RWPE1 (cell line): ENCODE measurements around the gene LPO.

Experiments
- CTCF ChIA-PET: fragments of 350-600 bp; sonication (Branson Sonifier 250); formaldehyde crosslinking; extraction: SDS; loops from one replicate; lab custom pipeline; 2021; lab: Yijun Ruan, JAX
- POLR2A ChIA-PET: fragments of 400-600 bp; formaldehyde crosslinking; extraction: SDS; loops from one replicate; lab custom pipeline; 2020; ENCODE audit warnings: antibody characterized with exemption; ENCODE audit not compliant: low non-redundant PET; lab: Yijun Ruan, JAX
- DNase-seq: peaks from one replicate; pipeline ENCODE4 v3.0.0; 2012; ENCODE audit warnings: low spot score
- H3K27ac ChIP-seq: fragments of 450-650 bp; 2 replicates; pipeline ENCODE4 v1.5.1; 2017
- CTCF ChIP-seq: fragments of 450-650 bp; conservative IDR thresholded peaks from 2 replicates; pipeline ENCODE4 v1.5.1; 2017; ENCODE audit warnings: low read depth, mild to moderate bottlenecking

LPO gene

GRCh38 chr17:58253082-58253481 is 14.7 kb downstream of the LPO start:
- POLR2A ChIA-PET, result no interaction called here
- DNase-seq, result no peak
- CTCF ChIA-PET, result no interaction called here
- TF ChIP-seq CTCF, result no peak
- no peak overlapping the region for H3K27ac ChIP-seq

- no peak overlapping the region for H3K27ac ChIP-seq
- no peak for TF ChIP-seq CTCF
- ChIA-PET POLR2A (no interaction called here), CTCF (interaction anchor here (0.6 to 1.4 kb wide), 2 partner anchors 16 to 26 kb away, joined by 3 read pairs; partner anchors contain the start of gene MPO)
- no peak for DNase-seq
Measured at GRCh38 chr17:58254803-58255202, 16.4 kb downstream of the LPO start.

GRCh38 chr17:58262149-58262548 is 23.8 kb downstream of the LPO start:
- DNase-seq, result no peak
- no peak overlapping the region for H3K27ac ChIP-seq
- ChIA-PET CTCF (no interaction called here), POLR2A (no interaction called here)
- TF ChIP-seq CTCF, result no peak

GRCh38 chr17:58263773-58264172 is 25.4 kb downstream of the LPO start:
- no peak for DNase-seq
- H3K27ac ChIP-seq, result no peak overlapping the region
- TF ChIP-seq CTCF, result no peak
- CTCF ChIA-PET, result interaction anchor here (0.6 to 0.7 kb wide), 2 partner anchors 13 to 14 kb away, joined by 3 to 5 read pairs; no protein-coding TSS in a partner anchor
- POLR2A ChIA-PET, result no interaction called here

DNA sequence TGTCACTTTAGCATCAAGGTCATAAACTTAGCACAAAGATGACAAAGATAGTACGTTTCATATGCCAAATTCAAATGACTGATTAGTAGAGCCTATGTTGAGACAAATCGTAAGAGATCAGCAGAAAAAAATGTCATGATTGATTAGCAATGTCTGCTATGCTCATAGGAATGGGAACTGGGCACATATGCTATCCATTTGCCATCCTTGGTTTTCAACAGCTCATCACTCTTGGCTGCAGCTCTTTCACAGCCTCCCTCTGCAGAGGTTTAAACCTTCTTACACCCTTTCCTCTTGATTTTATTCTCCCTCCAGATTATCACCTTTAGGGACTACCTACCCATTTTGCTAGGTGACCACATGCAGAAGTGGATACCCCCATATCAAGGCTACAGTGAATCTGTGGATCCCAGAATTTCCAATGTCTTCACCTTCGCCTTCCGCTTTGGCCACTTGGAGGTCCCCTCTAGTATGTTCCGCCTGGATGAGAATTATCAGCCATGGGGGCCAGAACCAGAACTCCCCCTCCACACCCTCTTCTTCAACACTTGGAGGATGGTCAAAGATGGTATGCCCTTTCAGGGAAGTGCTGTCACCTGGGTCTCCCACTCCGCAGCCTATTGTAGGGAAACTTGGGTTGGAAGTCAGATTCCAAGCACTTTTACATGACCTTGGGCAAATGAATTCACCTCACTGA is 26.2 kb downstream of the LPO start:
- CTCF ChIA-PET, result interaction anchor here (1.6 kb wide), 1 partner anchor 15 kb away, joined by 4 read pairs; no protein-coding TSS in a partner anchor
- no peak for DNase-seq
- TF ChIP-seq CTCF, result no peak
- POLR2A ChIA-PET, result no interaction called here
- no peak overlapping the region for H3K27ac ChIP-seq

GRCh38 chr17:58265271-58265670 is 26.9 kb downstream of the LPO start:
- no peak for TF ChIP-seq CTCF
- no peak overlapping the region for H3K27ac ChIP-seq
- no peak for DNase-seq
- ChIA-PET POLR2A (no interaction called here), CTCF (interaction anchor here (1.6 kb wide), 1 partner anchor 16 kb away, joined by 4 read pairs; no protein-coding TSS in a partner anchor)
